CD4-positive, alpha-beta T cell (primary cell): ENCODE measurements around the gene ATP5MG. TPM values are rescaled to one million over a fixed set of nuclear protein-coding genes. Genes with fewer than 3 reads are reported as not detected.

Experiments
- ATAC-seq: fragments of 200-7000 bp; cut with Tn5 transposase; one replicate; pipeline ENCODE4 v1.10.0; 2022; ENCODE audit warnings: mild to moderate bottlenecking; ENCODE audit not compliant: poor library complexity
- CTCF ChIA-PET: fragments of 350-600 bp; sonication (Branson Sonifier 250); formaldehyde crosslinking; loops from one replicate; lab custom pipeline; 2021; ENCODE audit warnings: antibody characterized with exemption, inconsistent platforms; lab: Charles Lee
- POLR2A ChIA-PET: fragments of 350-600 bp; sonication (Branson Sonifier 250); formaldehyde crosslinking; loops from one replicate; lab custom pipeline; 2021; ENCODE audit warnings: antibody characterized with exemption, inconsistent platforms; lab: Charles Lee
- DNase-seq, 14 experiments: peaks; one replicate each; pipeline ENCODE4 v3.0.0-alpha.2; 2013 to 2020; ENCODE audit warnings: mixed read lengths in 2 of 14
- H3K27ac ChIP-seq, 2 donors: one replicate each; pipeline versions ENCODE4 v1.5.1 to v1.7.0; 2013; ENCODE audit warnings: low read length in 2 of 2, low read depth in 1 of 2, mild to moderate bottlenecking in 1 of 2
- H3K27me3 ChIP-seq, 2 experiments: 1 replicate in 1 of 2; 2 replicates in 1 of 2; pipeline versions ENCODE4 v1.6.1 to v1.7.0; 2013; ENCODE audit warnings: low read length in 2 of 2, control low read depth in 1 of 2, mild to moderate bottlenecking in 1 of 2, moderate library complexity in 1 of 2; ENCODE audit not compliant: insufficient read depth in 2 of 2, control insufficient read depth in 1 of 2
- H3K36me3 ChIP-seq: one replicate; pipeline ENCODE4 v1.6.1; 2013; ENCODE audit warnings: low read length, control low read depth; ENCODE audit not compliant: insufficient read depth
- H3K4me1 ChIP-seq: one replicate; pipeline ENCODE4 v1.6.1; 2013; ENCODE audit warnings: low read length, control low read depth; ENCODE audit not compliant: insufficient read depth
- H3K4me3 ChIP-seq: one replicate; pipeline ENCODE4 v1.5.1; 2013; ENCODE audit warnings: mild to moderate bottlenecking, low read length, moderate library complexity
- H3K9me3 ChIP-seq, 2 experiments: 1 replicate in 1 of 2; 2 replicates in 1 of 2; pipeline versions ENCODE4 v1.6.1 to v1.7.0; 2013; ENCODE audit warnings: low read length in 2 of 2, mild to moderate bottlenecking in 2 of 2, control low read depth in 1 of 2, moderate library complexity in 1 of 2; ENCODE audit not compliant: control insufficient read depth in 1 of 2, insufficient read depth in 1 of 2
- H3K27ac Mint-ChIP-seq: one replicate; pipeline ENCODE4 v1.8.0; 2020; ENCODE audit warnings: mixed read lengths
- H3K27me3 Mint-ChIP-seq: one replicate; pipeline ENCODE4 v1.8.0; 2021; ENCODE audit warnings: mixed read lengths
- H3K36me3 Mint-ChIP-seq: one replicate; pipeline ENCODE4 v1.8.0; 2021; ENCODE audit warnings: low read depth, mixed read lengths
- H3K4me1 Mint-ChIP-seq: one replicate; pipeline ENCODE4 v1.8.0; 2021; ENCODE audit warnings: low read depth, mixed read lengths
- H3K4me3 Mint-ChIP-seq: one replicate; pipeline ENCODE4 v1.8.0; 2020; ENCODE audit warnings: mild to moderate bottlenecking, mixed read lengths
- H3K9me3 Mint-ChIP-seq: one replicate; pipeline ENCODE4 v1.8.0; 2020; ENCODE audit warnings: mixed read lengths
- intact Hi-C, 2 experiments: fragments of 100-400 bp; cut with DNase I in 1 of 2; cut with micrococcal nuclease in 1 of 2; formaldehyde crosslinking; loops; one replicate each; pipeline versions ENCODE4 v1.15.1 to v1.9.0; 2023 to 2025; cut with DNase I, micrococcal nuclease
- total RNA-seq, 174 experiments: library from RNA in 2 of 174; stranded (reverse) in 2 of 174; gene quantifications; one replicate each; pipeline ENCODE4 v1.2.3 and lab custom pipeline; 2021 to 2026
- TF ChIP-seq, protein P1 (sequence below): fragments of 200-600 bp; IDR thresholded peaks from one replicate; pipeline ENCODE4 v1.8.0; 2022; ENCODE audit warnings: antibody characterized with exemption, mild to moderate bottlenecking

ATP5MG gene
- total RNA-seq, 2 experiments from 2014 or later, result 147 to 153 TPM

- no peak overlapping the region for H3K4me3 Mint-ChIP-seq
- peaks cover 100% of the 10 kb centered on the region for H3K36me3 ChIP-seq
- H3K4me1 Mint-ChIP-seq, result no peaks in the 10 kb centered on the region
- peaks cover 93% of the 10 kb centered on the region for H3K36me3 Mint-ChIP-seq
- H3K27me3 ChIP-seq, result no peaks in the 10 kb centered on the region
- ATAC-seq, result no peak
- intact Hi-C loops, result no loop called here
- no peaks in the 10 kb centered on the region for H3K9me3 Mint-ChIP-seq
- ChIA-PET CTCF (interaction anchor here (1.2 kb wide), 1 partner anchor 182 kb away, joined by 3 read pairs; no protein-coding TSS in a partner anchor), POLR2A (interaction anchor here (1.0 kb wide), 1 partner anchor 11 kb away, joined by 4 read pairs; no protein-coding TSS in a partner anchor)
- no peaks in the 10 kb centered on the region for H3K9me3 ChIP-seq
- no peak overlapping the region for H3K4me3 ChIP-seq
- no peak overlapping the region for H3K27ac ChIP-seq
- no peak for DNase-seq
- H3K27ac Mint-ChIP-seq, result no peak overlapping the region
- TF ChIP-seq, protein P1, sequence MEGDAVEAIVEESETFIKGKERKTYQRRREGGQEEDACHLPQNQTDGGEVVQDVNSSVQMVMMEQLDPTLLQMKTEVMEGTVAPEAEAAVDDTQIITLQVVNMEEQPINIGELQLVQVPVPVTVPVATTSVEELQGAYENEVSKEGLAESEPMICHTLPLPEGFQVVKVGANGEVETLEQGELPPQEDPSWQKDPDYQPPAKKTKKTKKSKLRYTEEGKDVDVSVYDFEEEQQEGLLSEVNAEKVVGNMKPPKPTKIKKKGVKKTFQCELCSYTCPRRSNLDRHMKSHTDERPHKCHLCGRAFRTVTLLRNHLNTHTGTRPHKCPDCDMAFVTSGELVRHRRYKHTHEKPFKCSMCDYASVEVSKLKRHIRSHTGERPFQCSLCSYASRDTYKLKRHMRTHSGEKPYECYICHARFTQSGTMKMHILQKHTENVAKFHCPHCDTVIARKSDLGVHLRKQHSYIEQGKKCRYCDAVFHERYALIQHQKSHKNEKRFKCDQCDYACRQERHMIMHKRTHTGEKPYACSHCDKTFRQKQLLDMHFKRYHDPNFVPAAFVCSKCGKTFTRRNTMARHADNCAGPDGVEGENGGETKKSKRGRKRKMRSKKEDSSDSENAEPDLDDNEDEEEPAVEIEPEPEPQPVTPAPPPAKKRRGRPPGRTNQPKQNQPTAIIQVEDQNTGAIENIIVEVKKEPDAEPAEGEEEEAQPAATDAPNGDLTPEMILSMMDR, result no peak
- no peaks in the 10 kb centered on the region for H3K4me1 ChIP-seq
- H3K27me3 Mint-ChIP-seq, result no peaks in the 10 kb centered on the region
These were observed 20.8 kb upstream of the ATP5MG start for GRCh38 chr11:118380571-118380970.

DNA sequence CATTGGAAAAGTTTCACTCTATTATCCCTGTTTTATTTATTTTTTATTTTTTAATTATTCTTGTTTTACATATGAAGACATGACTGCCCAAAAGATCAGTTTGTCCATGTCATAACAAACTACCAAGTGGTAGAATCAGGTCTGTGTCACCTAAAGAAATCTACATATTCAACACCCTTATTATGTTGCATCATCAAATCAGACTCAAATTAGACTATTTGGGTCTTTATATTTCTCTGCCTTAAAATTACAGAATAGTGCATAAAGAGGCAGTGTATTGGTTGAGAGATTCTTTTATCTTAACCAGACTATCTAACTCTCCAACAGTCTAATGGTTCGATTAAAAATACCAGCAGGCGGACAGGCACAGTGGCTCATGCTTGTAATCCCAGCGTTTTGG, 18.5 kb upstream of the ATP5MG start:
- H3K4me3 Mint-ChIP-seq, result no peak overlapping the region
- ChIA-PET CTCF (no interaction called here), POLR2A (interaction anchor here (1.7 kb wide), 1 partner anchor 16 kb away, joined by 4 read pairs; no protein-coding TSS in a partner anchor)
- no peaks in the 10 kb centered on the region for H3K27me3 Mint-ChIP-seq
- H3K36me3 ChIP-seq, result peaks cover 100% of the 10 kb centered on the region
- no peaks in the 10 kb centered on the region for H3K9me3 Mint-ChIP-seq
- no peaks in the 10 kb centered on the region for H3K4me1 ChIP-seq
- H3K27ac ChIP-seq, result no peak overlapping the region
- no peaks in the 10 kb centered on the region for H3K27me3 ChIP-seq
- H3K4me1 Mint-ChIP-seq, result no peaks in the 10 kb centered on the region
- H3K9me3 ChIP-seq, result no peaks in the 10 kb centered on the region
- ATAC-seq (no peak), DNase-seq (no peak)
- H3K4me3 ChIP-seq, result no peak overlapping the region
- intact Hi-C loops, result no loop called here
- TF ChIP-seq, protein P1, result no peak
- H3K27ac Mint-ChIP-seq, result no peak overlapping the region
- H3K36me3 Mint-ChIP-seq, result peaks cover 97% of the 10 kb centered on the region

- H3K27me3 Mint-ChIP-seq, result no peaks in the 10 kb centered on the region
- Histone ChIP-seq H3K27ac (no peak overlapping the region), H3K27me3 (no peaks in the 10 kb centered on the region), H3K4me1 (no peaks in the 10 kb centered on the region), H3K36me3 (peaks cover 100% of the 10 kb centered on the region), H3K4me3 (no peak overlapping the region), H3K9me3 (no peaks in the 10 kb centered on the region)
- DNase-seq (no peak), ATAC-seq (no peak)
- no peak overlapping the region for H3K4me3 Mint-ChIP-seq
- intact Hi-C loops, result no loop called here
- no peaks in the 10 kb centered on the region for H3K9me3 Mint-ChIP-seq
- TF ChIP-seq, protein P1, result no peak
- H3K27ac Mint-ChIP-seq, result no peak overlapping the region
- H3K36me3 Mint-ChIP-seq, result peaks cover 97% of the 10 kb centered on the region
- CTCF ChIA-PET, result interaction anchor here (0.9 kb wide), 1 partner anchor 18 kb away, joined by 3 read pairs; no protein-coding TSS in a partner anchor
- POLR2A ChIA-PET, result no interaction called here
- no peaks in the 10 kb centered on the region for H3K4me1 Mint-ChIP-seq
These were observed 17.7 kb upstream of the ATP5MG start for GRCh38 chr11:118383657-118384056.
